PFSK-1 (cell line): ENCODE results near the gene DENND11. TPM values are rescaled to one million over a fixed set of nuclear protein-coding genes. Genes with fewer than 3 reads are reported as not detected.

Experiments used
- FOXP2 ChIP-seq: optimal IDR thresholded peaks from 2 replicates; pipeline ENCODE3; 2011; ENCODE audit warnings: borderline replicate concordance, control low read depth, inconsistent platforms; ENCODE audit not compliant: insufficient read depth; ENCODE audit errors: extremely low read length, extremely low read depth
- POLR2AphosphoS5 ChIP-seq: IDR thresholded peaks from 2 replicates; pipeline ENCODE4 v1.6.1; 2012; ENCODE audit warnings: low read depth, mild to moderate bottlenecking, control low read depth, low read length, moderate library complexity
- SIN3A ChIP-seq: IDR thresholded peaks from 2 replicates; pipeline ENCODE4 v1.6.1; 2012; ENCODE audit warnings: mild to moderate bottlenecking, low read length, moderate library complexity, borderline replicate concordance; ENCODE audit not compliant: insufficient read depth
- TAF1 ChIP-seq: IDR thresholded peaks from 2 replicates; pipeline ENCODE4 v1.6.1; 2012; ENCODE audit warnings: low read length, control low read depth, borderline replicate concordance; ENCODE audit not compliant: insufficient read depth
- polyA plus RNA-seq: library from polyadenylated mRNA; unstranded; fragments of >200 nt; gene quantifications from one replicate; pipeline ENCODE4 v1.2.1, GENCODE V29; 2012; ENCODE audit warnings: low read depth, missing spikeins; ENCODE audit not compliant: insufficient read length
- TF ChIP-seq, protein P1 (sequence below), 2 experiments: IDR thresholded peaks; 2 replicates each; pipeline versions ENCODE4 v1.6.1 to v1.8.0; 2011 to 2012; ENCODE audit warnings: low read depth in 2 of 2, low read length in 2 of 2, control low read depth in 1 of 2, inconsistent platforms in 1 of 2, mild to moderate bottlenecking in 1 of 2, moderate library complexity in 1 of 2; ENCODE audit not compliant: insufficient read depth in 1 of 2

DENND11 gene, protein sequence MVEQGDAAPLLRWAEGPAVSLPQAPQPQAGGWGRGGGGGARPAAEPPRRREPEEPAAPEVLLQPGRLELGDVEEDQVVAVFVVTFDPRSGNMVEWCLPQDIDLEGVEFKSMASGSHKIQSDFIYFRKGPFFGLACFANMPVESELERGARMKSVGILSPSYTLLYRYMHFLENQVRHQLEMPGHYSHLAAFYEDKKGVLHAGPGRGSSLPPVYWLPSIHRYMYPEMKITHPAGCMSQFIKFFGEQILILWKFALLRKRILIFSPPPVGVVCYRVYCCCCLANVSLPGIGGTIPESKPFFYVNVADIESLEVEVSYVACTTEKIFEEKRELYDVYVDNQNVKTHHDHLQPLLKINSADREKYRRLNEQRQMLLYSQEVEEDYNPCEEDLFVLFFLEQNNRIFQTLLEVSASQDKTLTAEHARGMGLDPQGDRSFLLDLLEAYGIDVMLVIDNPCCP
- 0.98 TPM for polyA plus RNA-seq

DNA sequence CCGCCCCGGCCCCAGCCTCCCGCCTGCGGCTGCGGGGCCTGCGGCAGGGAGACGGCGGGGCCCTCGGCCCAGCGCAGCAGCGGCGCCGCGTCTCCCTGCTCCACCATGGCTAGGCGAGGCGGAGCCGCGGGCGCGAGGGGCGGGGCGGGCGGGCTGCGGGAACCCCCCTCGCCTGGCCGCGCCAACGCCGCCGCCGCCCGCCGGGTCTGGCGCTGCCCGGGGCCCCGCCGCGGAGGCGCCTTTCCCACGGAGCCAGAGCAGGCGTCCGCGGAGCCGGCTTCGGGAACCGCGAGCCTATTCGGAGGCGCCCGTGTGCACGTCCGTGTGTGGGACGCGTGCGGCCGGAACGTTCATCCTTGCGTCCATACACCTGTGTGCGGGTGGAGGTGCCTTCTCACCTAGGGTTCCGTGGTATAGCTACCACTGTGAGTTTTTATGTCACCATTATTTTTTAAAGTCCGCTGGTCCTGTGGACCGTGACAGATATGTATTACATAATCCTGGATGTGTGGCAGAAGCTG, at the start of gene DENND11:
Gene DENND11, minus strand, starts transcription at position 120 of the 521 bp plus-strand sequence. Its CDS starts 13 bp downstream, at position 107.
- no peak for TF ChIP-seq SIN3A
- TF ChIP-seq, protein P1, sequence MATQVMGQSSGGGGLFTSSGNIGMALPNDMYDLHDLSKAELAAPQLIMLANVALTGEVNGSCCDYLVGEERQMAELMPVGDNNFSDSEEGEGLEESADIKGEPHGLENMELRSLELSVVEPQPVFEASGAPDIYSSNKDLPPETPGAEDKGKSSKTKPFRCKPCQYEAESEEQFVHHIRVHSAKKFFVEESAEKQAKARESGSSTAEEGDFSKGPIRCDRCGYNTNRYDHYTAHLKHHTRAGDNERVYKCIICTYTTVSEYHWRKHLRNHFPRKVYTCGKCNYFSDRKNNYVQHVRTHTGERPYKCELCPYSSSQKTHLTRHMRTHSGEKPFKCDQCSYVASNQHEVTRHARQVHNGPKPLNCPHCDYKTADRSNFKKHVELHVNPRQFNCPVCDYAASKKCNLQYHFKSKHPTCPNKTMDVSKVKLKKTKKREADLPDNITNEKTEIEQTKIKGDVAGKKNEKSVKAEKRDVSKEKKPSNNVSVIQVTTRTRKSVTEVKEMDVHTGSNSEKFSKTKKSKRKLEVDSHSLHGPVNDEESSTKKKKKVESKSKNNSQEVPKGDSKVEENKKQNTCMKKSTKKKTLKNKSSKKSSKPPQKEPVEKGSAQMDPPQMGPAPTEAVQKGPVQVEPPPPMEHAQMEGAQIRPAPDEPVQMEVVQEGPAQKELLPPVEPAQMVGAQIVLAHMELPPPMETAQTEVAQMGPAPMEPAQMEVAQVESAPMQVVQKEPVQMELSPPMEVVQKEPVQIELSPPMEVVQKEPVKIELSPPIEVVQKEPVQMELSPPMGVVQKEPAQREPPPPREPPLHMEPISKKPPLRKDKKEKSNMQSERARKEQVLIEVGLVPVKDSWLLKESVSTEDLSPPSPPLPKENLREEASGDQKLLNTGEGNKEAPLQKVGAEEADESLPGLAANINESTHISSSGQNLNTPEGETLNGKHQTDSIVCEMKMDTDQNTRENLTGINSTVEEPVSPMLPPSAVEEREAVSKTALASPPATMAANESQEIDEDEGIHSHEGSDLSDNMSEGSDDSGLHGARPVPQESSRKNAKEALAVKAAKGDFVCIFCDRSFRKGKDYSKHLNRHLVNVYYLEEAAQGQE (IDR thresholded peaks at IDR 0.05; ENCODE audit: insufficient read depth in 1 of 2, low read depth in 2 of 2, low read length in 2 of 2): no peak
- TF ChIP-seq FOXP2: no peak
- TF ChIP-seq TAF1: no peak
- no peak for TF ChIP-seq POLR2AphosphoS5

DNA sequence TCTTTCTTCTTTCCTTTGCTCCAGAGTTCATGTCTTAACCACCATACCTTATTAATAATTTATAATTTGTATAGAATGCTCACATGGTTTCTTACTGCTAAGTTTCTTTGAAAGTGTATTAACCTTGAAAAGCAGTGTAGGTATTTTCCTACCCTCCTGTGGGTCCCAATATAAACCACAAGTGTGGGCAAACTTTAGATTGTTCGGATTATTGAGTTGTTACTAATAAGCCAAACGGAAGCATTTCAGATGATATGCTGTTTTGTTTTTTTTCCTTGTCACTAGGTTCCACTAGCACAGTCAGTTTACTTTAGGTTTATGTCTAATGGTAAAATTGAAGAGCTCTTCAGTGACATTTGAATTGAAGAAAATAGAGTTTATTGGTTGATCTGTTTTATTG, 46.4 kb upstream of the DENND11 start:
- no peak for TF ChIP-seq POLR2AphosphoS5
- TF ChIP-seq, protein P1 (IDR thresholded peaks at IDR 0.05; ENCODE audit: insufficient read depth in 1 of 2, low read depth in 2 of 2, low read length in 2 of 2): no peak
- no peak for TF ChIP-seq SIN3A
- no peak for TF ChIP-seq FOXP2
- TF ChIP-seq TAF1: no peak

DNA sequence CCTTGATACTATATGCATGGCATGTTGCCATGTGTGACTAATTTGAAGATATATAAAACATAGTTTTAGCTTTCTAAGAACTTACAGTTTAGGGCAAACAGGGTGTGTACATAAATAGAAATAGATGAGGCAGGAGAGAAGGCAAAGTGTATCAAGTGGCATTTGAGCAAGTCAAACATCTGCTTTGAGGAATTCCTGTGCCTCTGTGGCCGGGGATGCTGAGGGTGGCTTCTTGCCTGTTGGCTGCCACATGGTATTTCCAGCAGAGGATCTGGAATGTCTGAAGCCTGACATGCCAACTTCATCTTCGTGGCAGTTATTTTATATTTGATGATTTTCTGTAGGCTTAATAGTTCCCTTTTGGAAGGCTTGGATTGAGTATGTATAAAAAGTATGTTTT, 42.2 kb upstream of the DENND11 start:
- TF ChIP-seq FOXP2: no peak
- TF ChIP-seq POLR2AphosphoS5: no peak
- TF ChIP-seq TAF1: no peak
- TF ChIP-seq, protein P1 (IDR thresholded peaks at IDR 0.05; ENCODE audit: insufficient read depth in 1 of 2, low read depth in 2 of 2, low read length in 2 of 2): no peak
- no peak for TF ChIP-seq SIN3A

DNA sequence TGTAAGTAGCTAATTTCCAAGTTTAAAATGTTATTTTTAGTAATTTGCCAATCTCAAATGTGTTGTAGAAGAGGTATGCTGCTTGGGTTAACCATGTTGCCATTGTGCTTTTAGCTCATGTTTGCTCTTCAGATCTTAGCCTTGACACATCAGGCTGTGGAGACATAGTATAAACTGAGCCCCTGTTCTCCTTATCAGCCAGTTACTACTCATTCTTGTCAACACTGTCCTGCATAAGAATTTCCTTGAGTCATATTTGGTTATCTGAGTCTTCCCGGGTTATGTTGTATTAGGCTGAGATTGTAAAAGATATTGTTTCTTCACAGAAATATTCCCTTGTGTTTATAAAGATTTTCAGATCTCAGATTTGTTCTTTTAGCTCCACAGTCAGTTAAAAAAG, 40.3 kb upstream of the DENND11 start:
- TF ChIP-seq POLR2AphosphoS5 (no peak), TAF1 (no peak), FOXP2 (no peak), SIN3A (no peak)
- TF ChIP-seq, protein P1 (IDR thresholded peaks at IDR 0.05; ENCODE audit: insufficient read depth in 1 of 2, low read depth in 2 of 2, low read length in 2 of 2): no peak
